ENCODE results near the gene SPON1.

DNA sequence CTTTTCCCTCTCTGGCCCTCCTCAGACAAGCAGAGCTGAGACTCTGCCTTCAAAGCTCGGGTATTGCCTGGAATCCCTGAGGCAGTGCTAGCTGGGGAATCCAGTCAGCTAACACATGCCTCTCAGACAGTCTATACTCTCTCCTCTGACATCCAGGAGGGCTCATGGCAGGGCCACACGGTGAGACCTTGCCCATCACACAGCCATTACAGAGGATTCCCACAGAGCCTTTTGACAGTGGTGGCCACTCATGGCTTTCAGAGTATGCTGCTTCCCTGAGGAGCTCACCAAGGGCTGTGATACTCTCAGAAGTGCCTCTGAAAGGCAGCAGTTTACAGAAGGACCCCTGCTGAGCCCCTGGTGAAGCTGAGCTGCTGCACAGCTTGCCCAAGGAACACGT is 231.1 kb downstream of the SPON1 start:
- TF ChIP-seq, protein P1, sequence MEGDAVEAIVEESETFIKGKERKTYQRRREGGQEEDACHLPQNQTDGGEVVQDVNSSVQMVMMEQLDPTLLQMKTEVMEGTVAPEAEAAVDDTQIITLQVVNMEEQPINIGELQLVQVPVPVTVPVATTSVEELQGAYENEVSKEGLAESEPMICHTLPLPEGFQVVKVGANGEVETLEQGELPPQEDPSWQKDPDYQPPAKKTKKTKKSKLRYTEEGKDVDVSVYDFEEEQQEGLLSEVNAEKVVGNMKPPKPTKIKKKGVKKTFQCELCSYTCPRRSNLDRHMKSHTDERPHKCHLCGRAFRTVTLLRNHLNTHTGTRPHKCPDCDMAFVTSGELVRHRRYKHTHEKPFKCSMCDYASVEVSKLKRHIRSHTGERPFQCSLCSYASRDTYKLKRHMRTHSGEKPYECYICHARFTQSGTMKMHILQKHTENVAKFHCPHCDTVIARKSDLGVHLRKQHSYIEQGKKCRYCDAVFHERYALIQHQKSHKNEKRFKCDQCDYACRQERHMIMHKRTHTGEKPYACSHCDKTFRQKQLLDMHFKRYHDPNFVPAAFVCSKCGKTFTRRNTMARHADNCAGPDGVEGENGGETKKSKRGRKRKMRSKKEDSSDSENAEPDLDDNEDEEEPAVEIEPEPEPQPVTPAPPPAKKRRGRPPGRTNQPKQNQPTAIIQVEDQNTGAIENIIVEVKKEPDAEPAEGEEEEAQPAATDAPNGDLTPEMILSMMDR (conservative IDR thresholded peaks at IDR 0.05; ENCODE audit: low read length), result no peak
- no peak for TF ChIP-seq EZH2phosphoT487 (IDR thresholded peaks at IDR 0.05; ENCODE audit: borderline replicate concordance)

Data from Loucy (cell line).